NCI-H128 (cell line): ENCODE data around the gene AFG3L2.

Experiments used
- DNase-seq: peaks from one replicate; lab custom pipeline; 2025; ENCODE audit not compliant: unreplicated experiment; lab: John Stamatoyannopoulos, UW

Gene AFG3L2

GRCh38 chr18:12305930-12306629 is 70.9 kb downstream of the AFG3L2 start:
- DNase-seq, result no peak

DNA sequence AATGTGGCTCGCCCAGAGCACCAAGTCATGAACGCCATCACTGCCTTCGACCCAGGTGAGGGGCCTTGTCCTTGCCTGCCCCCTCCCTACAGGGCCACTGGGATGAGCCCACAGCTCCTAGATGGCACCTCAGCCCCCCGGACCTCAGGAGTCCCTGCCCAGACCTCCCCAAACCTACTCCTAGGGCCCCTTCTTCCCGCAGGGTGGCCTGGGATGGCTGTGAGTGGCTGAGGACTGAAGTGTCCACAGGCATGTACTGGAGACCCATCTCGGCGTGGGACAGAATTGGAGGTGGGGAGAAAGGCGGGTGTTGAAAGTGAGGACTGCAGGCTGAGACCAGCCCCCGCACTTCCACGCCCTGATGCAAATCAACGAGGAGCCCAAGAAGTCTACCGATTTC is 71.8 kb downstream of the AFG3L2 start:
- no peak for DNase-seq

DNA sequence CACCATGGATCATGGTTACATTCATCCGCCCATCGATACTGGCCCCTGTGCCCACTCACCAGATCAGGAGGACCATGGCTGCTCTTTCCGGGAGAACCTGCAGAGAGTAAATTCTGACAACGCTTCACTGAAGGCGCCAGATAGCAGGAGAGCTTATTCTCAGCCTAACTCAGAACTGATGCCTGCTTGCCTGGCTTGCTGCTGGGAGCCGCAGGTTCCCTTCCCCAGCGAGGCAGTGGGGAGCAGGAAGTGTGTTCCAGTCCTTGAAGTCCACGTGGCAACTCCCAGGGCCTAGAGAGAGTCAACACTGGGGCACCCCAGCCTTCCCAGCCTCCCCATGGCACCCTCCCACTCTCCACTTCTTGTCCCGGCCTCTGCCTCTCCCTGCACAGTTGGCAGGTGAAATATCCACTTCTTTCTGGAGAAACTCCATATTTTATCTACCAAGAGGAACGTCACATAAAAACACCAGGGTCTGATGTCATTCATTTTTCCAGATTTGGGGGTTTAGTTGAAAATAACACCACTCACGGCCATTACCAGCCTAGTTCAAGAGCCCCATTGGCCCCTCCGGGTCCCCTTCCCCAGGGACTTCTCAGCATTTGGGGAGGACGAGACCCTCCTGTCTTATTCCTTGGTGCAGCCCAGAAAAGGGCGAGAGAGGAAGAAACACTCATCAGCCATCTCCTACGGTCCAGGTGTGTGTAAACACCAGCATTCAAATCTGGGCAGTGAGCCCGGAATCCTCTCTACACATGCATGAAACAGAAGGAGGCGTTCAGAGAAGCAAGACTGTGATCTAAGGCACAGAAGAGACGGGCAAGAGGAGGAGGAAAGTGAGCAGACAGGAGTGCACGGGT is 72.4 kb downstream of the AFG3L2 start:
- DNase-seq, result peak; percentile 25

GRCh38 chr18:12302391-12303147 is 74.5 kb downstream of the AFG3L2 start:
- no peak for DNase-seq

GRCh38 chr18:12301263-12302005 is 75.6 kb downstream of the AFG3L2 start:
- no peak for DNase-seq

DNA sequence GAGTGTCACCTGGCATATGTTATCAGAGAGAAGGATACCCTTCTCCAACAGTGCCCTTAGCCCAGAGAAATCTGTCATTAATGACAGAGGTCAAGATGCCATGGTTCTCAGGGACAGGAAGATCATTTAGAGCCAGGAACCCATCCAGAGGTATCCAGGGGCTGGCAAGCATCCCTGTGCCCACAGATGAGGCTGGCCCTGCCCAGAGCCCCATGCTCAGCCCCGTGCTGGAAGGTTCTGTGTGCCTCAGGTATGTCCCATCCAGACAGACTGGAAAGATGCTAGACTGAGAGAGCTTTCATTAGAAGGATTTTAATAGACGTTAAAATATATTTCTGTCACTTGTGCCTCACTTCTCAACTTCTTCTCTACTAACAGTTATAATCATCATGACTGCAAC is 77.2 kb downstream of the AFG3L2 start:
- DNase-seq, result no peak

GRCh38 chr18:12296457-12296856 is 80.6 kb downstream of the AFG3L2 start:
- DNase-seq, result no peak

DNA sequence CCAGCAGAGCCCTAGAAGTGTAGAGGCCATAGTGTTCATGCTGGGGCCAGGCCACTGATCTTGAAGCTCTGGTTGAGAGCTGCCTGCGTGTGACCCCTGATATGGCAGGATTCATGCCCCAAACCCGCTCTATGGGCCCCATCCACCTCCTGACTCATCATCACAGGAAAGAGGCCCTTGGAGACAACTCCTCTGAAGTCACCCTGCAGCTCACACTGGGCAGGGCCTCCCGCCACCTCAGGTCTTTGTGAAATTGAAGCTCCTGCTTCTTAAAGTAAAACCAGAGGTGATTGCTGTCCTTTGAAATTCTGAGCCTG is 81.0 kb downstream of the AFG3L2 start:
- DNase-seq, result no peak

DNA sequence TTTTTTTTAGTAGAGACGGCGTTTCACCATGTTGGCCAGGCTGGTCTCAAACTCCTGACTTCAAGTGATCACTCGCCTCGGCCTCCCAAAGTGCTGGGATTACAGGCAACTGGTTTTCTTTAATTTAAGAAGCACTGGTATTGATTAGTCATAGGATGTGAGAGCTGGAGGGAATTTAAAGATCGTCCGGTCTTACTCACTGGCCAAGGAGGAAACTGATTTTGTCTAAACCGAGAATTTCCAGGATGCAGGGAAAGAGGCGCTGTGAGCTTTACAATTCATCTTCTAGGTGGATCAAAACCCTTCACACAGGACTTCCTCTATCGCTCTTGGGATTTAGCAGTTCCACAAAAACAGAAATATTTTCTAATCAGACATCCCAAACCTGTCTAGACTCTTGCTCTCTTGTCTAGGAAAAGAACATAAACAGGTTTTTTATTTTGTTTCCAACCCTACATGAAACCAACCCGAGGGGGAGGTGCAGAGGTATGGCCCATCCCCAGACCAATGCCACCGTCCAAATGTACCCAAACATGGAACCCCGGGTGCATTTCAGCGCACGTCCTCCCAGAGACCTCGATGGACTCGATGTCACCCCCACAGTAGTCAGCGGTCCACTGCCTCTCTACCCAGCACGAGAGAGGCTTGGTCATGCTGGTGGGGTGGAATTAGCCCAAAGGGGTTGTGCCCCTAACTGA is 81.5 kb downstream of the AFG3L2 start:
- DNase-seq, result no peak

GRCh38 chr18:12293831-12294230 is 83.2 kb downstream of the AFG3L2 start:
- no peak for DNase-seq

- DNase-seq, result no peak
Observed at GRCh38 chr18:12291690-12292089, 85.3 kb downstream of the AFG3L2 start.

GRCh38 chr18:12291161-12291560 is 85.9 kb downstream of the AFG3L2 start:
- DNase-seq, result no peak

- DNase-seq, result no peak
Observed at GRCh38 chr18:12290086-12290485, 86.9 kb downstream of the AFG3L2 start.

- no peak for DNase-seq
Observed at GRCh38 chr18:12288403-12288755, 88.6 kb downstream of the AFG3L2 start.

DNA sequence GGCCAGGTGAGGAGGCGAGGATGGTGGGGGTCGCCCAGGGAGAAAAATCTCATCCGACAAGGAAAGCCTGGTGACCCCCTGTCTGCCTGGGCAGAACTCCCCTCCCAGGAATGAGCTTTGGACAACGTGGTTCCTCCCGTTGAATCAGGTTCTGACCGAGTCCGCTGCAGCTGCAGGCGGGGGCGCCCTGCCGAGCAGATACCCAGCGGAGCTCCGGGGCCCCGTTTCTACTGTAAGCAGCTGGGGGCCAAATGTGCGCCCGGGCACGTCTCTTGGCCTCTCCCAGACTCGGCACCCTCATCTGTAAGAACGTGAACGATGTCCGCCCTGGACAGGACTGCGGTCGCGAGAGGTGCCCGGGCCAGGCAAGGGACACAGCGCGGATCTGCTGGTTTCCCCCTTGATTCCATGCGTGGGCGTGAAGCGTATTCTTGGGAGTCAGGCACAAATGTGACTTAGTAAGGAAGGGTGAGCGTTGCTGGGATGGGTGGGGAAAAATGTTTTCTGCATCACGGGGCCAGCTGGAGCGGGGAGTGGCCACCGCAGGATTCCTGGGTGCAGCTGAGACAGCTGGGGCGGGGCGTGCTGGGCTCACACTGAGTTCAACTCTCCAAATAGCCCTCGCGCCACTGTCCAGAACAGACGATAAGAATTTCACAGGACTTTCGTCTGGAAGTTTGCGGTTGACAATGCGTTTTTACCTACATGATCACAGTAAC is 89.2 kb downstream of the AFG3L2 start:
- DNase-seq, result no peak

- DNase-seq, result no peak
Observed at GRCh38 chr18:12287131-12287681, 89.8 kb downstream of the AFG3L2 start.

DNA sequence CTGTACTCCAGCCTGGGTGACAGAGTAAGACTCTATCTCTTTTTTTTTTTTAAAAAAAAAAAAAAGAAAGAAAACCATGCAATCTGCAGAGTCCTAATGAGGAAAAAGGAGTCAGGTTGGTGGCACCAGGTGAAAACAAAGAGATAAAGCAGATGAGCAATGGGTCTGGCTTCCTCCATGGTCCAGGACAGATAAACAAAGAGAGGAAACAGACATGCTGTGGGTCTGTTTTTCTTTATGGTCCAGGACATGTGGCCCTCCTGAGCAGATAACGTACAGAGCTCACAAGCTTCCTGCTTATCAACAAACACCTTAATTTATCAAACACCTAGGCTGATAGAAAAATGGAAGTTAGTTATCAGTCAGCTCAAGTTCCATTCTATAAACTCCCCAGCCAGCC is 93.4 kb downstream of the AFG3L2 start:
- DNase-seq, result no peak

- no peak for DNase-seq
Observed at GRCh38 chr18:12283256-12283655, 93.8 kb downstream of the AFG3L2 start.

DNA sequence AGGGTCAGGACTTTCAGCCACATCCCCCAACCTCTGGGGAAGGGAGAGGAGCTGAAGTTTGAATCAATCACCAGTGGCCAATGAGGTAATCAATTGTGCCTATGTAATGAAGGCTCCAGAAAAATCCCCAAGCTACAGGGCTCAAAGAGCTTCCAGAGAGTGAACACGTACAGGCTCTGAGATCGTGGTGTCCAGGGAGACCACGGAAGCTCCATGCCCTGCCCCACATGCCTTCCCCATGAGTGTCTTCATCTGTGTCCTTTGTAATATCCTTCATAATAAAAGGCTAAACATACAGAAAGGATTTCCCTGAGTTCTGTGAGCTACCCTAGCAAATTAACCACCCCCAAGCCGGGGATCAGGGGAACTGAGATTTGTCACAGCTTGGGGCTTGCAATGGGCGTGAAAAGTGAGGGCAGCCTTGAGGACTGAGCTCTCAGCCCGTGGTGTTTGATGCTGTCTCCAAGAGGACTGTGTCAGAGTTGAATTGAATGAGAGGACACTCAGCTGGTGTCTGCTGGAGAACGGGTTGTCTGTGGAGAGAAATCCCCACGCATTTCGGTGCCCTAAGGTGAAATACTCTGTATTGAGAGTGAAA is 94.5 kb downstream of the AFG3L2 start:
- no peak for DNase-seq
